Measurements from ENCODE around the gene ARHGAP12.

DNA sequence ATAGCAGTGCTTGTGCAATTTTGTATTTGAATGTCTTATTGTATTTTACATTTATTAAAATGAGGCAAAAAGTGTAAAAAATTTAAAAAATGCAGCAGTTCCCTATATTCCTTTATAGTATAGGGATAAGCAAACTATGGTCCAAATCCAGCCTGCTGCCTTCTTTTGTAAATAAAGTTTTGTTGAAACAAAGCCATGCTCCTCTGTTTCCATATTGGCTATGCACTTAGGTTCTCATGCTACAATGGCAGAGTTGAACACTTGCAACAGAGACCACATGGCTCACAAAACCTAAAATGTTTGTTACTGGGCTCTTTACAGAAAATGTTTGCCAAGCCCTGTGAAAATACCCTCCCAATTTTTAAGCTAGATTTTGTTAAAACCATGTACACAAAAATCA lies 50.1 kb downstream of the ARHGAP12 start:
- TF ChIP-seq, protein P1, sequence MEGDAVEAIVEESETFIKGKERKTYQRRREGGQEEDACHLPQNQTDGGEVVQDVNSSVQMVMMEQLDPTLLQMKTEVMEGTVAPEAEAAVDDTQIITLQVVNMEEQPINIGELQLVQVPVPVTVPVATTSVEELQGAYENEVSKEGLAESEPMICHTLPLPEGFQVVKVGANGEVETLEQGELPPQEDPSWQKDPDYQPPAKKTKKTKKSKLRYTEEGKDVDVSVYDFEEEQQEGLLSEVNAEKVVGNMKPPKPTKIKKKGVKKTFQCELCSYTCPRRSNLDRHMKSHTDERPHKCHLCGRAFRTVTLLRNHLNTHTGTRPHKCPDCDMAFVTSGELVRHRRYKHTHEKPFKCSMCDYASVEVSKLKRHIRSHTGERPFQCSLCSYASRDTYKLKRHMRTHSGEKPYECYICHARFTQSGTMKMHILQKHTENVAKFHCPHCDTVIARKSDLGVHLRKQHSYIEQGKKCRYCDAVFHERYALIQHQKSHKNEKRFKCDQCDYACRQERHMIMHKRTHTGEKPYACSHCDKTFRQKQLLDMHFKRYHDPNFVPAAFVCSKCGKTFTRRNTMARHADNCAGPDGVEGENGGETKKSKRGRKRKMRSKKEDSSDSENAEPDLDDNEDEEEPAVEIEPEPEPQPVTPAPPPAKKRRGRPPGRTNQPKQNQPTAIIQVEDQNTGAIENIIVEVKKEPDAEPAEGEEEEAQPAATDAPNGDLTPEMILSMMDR (IDR thresholded peaks at IDR 0.05): no peak
- no peak for TF ChIP-seq ZFX (IDR thresholded peaks at IDR 0.05; ENCODE audit: borderline replicate concordance)
